NCI-H128 (cell line): Measurements from ENCODE around the gene GHRH.
A peak's percentile ranks its signal among the peaks of the same experiment; 100 is the strongest.

Experiments used
- DNase-seq: peaks from one replicate; lab custom pipeline; 2025; ENCODE audit not compliant: unreplicated experiment; lab: John Stamatoyannopoulos, UW

GHRH gene

GRCh38 chr20:37291724-37292126 is 30.1 kb upstream of the GHRH start:
- DNase-seq: no peak

GRCh38 chr20:37290158-37290810 is 28.7 kb upstream of the GHRH start:
- no peak for DNase-seq

- no peak for DNase-seq
These were observed 26.5 kb upstream of the GHRH start for GRCh38 chr20:37288091-37288490.

DNA sequence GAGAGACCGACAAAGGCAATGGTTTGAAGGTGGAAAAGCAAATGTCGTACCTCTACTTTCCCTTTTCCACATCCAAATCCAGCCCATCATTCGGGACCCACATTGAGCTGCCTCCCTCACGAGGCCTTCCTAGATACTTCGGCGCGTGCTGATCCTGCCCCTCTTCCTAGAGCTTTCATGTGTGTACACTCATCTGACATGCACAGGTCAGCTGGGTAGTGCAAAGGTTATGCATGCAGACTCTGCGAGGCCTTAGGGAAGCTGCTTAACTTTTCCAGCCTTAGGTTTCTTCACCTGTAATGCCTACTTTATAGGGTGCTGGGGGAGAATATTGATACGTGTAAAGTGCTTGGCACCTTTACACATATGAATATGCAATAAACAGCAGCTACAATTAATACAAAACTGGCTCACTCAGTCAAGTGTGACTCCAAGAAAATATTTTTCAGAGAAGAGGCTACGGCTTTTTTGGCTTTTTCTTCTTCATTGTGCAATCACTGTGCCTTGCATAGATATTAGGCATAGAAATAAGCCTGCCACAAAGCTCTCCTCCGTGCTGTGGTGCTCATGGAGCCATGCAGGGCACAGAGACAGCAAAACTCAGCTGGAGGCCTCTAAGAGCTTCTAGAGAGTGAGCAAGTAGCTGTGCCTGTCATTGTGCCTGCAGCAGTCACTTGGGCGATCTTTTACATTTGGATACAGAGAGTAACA is 24.2 kb upstream of the GHRH start:
- DNase-seq: no peak

- DNase-seq: no peak
These were observed 23.1 kb upstream of the GHRH start for GRCh38 chr20:37284691-37285161.

DNA sequence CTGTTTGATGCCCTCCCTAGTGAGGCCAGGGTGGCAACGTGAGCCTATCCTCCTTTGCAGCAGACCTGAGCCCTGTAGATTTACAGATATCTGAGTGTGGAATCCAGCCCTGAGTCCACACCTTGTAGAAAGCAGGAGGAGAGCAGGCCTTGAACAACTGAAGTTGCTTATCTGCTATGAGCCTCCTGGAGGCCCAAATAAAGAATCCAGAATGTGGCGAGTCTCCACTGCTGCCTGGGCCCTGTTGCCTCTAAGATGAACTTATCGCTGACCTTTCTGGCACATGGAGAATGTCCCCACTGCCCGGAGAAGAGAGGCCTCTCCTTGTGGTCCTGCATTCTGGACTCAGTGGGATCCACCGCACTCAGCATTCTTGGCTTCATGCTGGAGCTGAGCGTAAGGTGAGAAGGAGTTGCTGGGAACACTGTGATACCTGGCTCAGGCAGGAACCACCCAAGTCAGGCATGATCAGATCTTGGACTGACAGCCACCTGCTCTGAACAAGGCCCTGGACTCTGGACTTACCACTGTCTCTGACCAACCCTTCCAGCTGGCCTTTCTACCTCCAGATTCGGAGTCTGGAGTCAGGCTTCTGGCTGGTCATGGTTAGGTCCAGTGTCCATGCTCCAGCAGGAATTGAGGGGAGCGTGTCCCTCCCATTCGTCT is 22.0 kb upstream of the GHRH start:
- no peak for DNase-seq

- DNase-seq: no peak
These were observed 20.9 kb upstream of the GHRH start for GRCh38 chr20:37282556-37282955.

- no peak for DNase-seq
These were observed 18.8 kb upstream of the GHRH start for GRCh38 chr20:37280403-37280802.

DNA sequence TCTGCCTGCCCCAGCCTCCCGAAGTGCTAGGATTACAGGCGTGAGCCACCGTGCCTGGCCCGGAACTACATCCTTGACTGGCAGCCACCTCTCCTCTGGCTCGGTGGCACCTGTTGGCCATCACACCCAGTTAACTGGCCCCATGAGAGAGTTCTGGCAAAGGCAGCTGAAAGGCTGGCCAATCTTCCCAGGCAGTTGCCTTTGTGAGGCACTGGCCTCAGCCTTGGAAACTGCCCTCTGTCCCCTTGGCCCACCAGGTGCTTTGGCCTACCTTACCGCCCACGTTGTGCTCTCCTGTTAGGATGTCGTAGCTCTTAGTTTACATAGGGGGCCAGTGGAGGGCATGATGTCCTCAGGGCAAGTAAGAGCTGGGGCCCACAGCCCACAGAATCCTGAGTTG is 18.2 kb upstream of the GHRH start:
- DNase-seq: no peak

GRCh38 chr20:37278966-37279590 is 17.5 kb upstream of the GHRH start:
- DNase-seq: no peak

DNA sequence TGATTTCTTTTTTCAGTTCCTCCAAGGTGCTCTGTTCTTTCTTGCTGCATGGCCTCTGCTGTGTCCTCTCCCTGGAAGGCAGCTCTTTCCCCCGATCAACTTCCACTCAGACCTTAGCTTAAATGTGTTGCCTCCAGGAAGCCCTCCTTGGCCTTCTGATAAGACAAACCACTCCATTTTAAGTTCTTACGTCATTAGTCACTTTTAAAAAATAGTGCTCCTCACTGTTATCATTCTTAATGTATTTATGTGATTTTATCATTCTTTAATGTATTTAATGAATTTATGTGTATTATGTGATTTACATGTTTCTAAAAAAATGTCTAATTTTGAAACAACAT is 15.6 kb upstream of the GHRH start:
- no peak for DNase-seq

- DNase-seq: peak; percentile 84
These were observed 15.1 kb upstream of the GHRH start for GRCh38 chr20:37276494-37277252.

DNA sequence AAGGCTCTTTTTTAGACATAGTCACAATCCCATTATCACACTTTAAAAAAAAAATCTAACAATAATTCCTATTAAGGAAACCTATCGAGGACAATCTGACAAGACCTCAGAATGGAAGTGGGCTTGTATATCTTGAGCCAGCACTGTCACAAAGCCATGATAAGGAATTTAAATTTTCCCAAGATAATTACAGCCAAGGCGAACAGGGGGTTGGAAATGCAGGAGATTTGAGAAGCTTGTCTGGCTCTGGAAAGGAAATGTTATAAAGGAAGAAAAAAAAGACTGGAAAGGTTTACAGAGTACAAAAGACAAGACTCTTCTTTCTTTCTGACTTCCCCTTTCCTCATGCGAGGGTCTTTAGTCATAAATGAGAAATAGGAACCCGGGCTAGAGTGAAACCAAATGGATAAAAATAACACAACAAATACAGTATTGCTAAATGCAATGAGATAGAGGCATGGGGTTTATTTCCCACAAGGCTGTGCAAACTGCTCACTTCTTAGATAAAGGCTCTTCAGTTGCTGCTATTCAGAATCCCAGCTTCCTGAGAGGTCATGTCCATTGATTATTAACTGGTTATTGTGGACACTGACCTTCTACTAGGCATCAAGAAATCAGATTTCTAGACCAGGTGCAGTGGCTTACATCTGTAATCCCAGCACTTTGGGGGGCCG is 13.4 kb upstream of the GHRH start:
- no peak for DNase-seq

DNA sequence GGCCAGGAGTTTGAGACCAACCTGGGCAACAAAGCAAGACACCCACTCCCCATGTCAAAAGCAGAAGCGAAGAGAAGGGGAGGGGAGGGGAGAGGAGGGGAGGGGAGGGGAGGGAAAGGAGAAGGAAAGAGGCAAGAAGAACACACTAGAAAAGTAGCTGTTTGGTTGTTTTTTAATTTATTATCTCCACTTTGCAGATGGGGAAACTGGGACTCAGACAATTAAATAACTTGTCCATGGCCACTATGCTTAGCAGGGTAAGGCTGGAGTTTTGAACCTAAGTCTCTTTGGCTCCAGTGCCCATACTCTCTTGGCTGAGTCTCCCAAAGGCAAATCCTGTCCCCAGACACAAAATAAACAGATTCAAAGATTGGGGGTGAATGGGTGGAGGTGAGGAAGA is 12.4 kb upstream of the GHRH start:
- no peak for DNase-seq

- DNase-seq: no peak
These were observed 9.8 kb upstream of the GHRH start for GRCh38 chr20:37271421-37271768.

- DNase-seq: no peak
These were observed 9.2 kb upstream of the GHRH start for GRCh38 chr20:37270576-37271420.

DNA sequence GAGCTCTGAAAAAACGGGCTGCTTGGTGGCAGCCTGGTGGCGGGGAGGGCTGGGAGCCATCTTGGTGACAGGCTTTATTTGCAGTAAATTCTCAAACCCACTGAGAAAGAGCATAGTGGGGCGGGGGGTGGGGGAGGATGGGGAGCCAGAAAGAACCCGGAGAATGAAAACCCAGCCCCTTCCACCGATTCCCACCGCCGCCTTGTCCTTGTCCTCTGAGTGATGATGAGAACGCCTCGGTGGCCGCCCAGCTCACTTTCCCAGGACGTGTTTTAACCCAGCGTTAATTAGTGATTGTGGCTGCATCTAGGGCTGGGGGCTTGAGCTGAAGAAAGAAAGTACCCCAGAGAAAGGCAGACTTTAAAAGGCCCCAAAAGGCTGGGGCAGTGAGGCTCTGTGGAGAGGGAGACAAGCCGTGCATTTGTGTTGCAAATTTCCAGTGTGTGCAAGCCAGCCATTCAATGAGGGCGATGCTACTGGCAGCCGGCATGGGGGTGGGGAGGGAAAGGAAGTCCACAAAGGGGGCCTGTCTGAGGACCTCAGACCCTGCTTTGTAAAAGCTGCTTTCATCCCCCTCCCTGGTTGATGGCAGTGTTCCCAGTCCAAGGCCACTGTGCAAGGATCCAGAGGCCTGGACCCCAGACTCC is 6.2 kb upstream of the GHRH start:
- no peak for DNase-seq

DNA sequence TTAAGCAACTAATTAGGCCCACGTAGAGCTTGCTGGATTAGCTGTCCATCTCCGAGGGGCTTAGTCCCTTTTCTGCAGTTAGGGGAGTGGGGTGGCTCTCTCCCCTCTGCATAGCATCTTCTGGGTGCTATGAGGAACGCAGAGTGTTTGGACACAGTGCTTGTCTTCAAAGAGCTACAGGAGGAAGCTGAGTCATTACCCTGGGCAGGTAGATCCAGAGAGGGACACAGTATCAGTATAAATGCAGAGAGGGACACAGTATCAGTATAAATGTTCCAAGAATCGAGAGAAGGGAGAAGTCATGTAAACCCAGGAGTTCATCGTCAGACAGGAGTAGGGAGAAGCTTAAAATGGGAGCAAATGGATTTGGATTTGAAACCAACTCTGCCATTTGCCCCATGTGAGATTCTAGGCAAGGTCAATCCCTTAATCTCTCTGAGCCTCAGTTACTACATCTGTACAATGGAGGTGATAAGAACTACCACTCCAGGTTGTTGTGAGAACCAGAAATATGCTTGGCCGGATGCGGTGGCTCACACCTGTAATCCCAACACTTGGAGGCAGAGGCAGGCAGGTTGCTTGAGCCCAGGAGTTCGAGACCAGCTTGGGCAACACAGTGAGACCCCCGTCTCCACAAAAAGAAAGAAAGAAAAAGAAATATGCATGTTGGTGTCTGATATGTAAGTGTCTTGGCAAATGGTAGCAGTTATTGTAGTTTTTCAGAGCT is 5.5 kb upstream of the GHRH start:
- no peak for DNase-seq

DNA sequence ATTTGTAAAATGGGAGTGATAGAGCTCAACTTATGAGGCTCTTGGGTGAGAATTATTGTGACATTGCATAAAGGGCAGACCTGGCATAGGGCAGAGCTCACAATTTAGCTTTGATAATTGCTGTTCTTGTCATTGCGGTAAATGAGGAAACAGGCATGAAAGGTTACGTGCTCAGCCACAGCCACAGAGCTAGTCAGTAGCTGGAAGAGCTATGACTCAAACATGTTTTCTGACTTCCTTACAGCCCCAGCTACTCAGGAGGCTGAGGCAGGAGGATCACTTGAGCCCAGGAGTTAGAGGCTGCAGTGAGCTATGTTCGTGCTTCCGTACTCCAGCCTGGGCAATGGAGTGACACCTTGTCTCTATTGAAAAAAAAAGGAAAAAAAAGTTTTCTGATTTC is 3.5 kb upstream of the GHRH start:
- DNase-seq: no peak
